Sigmoid colon (tissue), 4 donors: ENCODE measurements around the gene WNT5B.

Experiments
- POLR2A ChIP-seq, 2 donors: fragments of 450-650 bp; IDR thresholded peaks; one replicate each; pipeline ENCODE4 v1.6.1; 2016; ENCODE audit warnings: antibody characterized with exemption in 2 of 2, mild to moderate bottlenecking in 2 of 2, moderate library complexity in 2 of 2
- POLR2AphosphoS5 ChIP-seq, 4 donors: sonication (generic); formaldehyde crosslinking; IDR thresholded peaks; one replicate each; pipeline ENCODE4 v1.6.1; 2017; ENCODE audit warnings: antibody characterized with exemption in 4 of 4
- TF ChIP-seq, protein P1 (sequence below), 4 experiments: fragments of 450-650 bp in 3 of 4; fragments of 200-600 bp in 1 of 4; IDR thresholded peaks; one replicate each; pipeline ENCODE4 v1.5.1; 2016 to 2019; ENCODE audit warnings: antibody characterized with exemption in 4 of 4, mild to moderate bottlenecking in 3 of 4, moderate library complexity in 2 of 4

DNA sequence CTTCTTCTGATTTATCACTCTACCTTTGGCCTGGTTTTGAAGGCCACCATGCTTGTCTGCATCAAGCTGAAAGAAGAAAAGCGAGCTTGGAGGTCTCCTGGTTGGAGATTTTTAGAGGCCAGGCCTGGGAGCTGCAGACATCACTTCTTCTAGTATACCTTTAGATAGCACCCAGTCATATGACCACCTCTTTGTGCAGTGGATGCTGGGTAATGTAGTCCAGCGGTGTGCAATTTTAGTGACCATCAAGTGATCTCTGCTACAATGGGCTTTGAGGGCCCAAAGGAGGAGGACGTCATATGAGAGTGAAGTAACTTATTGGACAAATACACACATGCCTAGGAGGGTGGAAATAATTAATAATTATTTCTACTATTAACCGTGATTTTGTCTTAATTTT, 15.2 kb upstream of the WNT5B start:
- TF ChIP-seq, protein P1, sequence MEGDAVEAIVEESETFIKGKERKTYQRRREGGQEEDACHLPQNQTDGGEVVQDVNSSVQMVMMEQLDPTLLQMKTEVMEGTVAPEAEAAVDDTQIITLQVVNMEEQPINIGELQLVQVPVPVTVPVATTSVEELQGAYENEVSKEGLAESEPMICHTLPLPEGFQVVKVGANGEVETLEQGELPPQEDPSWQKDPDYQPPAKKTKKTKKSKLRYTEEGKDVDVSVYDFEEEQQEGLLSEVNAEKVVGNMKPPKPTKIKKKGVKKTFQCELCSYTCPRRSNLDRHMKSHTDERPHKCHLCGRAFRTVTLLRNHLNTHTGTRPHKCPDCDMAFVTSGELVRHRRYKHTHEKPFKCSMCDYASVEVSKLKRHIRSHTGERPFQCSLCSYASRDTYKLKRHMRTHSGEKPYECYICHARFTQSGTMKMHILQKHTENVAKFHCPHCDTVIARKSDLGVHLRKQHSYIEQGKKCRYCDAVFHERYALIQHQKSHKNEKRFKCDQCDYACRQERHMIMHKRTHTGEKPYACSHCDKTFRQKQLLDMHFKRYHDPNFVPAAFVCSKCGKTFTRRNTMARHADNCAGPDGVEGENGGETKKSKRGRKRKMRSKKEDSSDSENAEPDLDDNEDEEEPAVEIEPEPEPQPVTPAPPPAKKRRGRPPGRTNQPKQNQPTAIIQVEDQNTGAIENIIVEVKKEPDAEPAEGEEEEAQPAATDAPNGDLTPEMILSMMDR (IDR thresholded peaks at IDR 0.05): no peak
- TF ChIP-seq POLR2AphosphoS5 (IDR thresholded peaks at IDR 0.05) (no peak), POLR2A (IDR thresholded peaks at IDR 0.05) (no peak)
